GM18867 (cell line): ENCODE data around the gene ADGRB3.
"Not testable (repeated sequence)": the region's sequence is repeated elsewhere in the genome, so short reads cannot be mapped to it uniquely, and the experiment has no call there.

Experiments used
- ATAC-seq: cut with Tn5 transposase; IDR thresholded peaks from one replicate; pipeline ENCODE4 v1.9.1; 2021; ENCODE audit warnings: mild to moderate bottlenecking, moderate library complexity; ENCODE audit not compliant: unreplicated experiment

Gene ADGRB3

GRCh38 chr6:68911334-68911733, 276.3 kb downstream of the ADGRB3 start:
- no peak for ATAC-seq

GRCh38 chr6:68911811-68912210, 276.7 kb downstream of the ADGRB3 start:
- no peak for ATAC-seq

DNA sequence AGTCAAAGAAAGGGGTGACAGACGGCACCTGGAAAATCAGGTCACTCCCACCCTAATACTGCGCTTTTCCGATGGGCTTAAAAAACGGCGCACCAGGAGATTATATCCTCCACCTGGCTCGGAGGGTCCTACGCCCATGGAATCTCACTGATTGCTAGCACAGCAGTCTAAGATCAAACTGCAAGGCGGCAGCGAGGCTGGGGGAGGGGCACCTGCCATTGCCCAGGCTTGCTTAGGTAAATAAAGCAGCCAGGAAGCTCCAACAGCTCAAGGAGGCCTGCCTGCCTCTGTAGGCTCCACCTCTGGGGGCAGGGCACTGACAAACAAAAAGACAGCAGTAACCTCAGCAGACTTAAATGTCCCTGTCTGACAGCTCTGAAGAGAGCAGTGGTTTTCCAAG, 277.7 kb downstream of the ADGRB3 start:
- not testable (repeated sequence) for ATAC-seq

DNA sequence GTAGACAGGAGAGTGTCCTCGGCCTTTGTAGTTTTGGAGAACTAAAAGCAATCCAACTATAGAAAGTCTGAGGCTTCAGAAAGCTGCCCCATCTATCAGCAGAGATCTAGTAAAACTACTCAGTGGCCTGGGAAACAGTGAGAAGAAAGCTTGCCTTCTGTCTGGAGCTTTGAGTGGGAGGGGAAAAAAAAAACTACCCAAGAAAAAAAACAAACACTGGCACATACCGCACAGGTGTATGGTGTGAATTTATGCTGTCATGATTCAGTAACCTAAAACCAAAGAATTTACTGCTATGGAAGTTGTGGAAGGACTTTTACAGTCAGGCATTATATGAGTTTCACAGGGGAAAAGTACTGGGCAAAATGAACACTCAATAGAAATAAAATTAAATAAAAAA, 280.5 kb downstream of the ADGRB3 start:
- no peak for ATAC-seq

DNA sequence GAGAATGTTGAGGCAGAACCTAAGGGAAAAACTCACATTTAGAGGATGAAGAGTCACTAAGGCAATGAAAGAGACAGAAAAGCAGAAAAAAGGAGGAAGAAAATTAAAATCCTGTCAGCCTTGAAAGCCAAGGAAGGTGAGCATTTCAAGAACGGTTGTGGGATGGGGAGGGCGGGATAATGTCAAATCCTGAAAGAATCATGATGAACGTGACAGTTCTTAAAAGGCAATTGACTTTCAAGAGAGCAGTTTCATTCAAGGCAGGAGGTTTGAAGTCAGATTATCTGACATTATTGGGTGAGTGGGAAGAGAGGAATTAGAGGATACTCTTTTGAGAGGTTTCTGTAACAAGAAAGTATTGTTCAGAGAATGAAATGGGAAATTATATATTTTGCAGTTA, 284.5 kb downstream of the ADGRB3 start:
- no peak for ATAC-seq

DNA sequence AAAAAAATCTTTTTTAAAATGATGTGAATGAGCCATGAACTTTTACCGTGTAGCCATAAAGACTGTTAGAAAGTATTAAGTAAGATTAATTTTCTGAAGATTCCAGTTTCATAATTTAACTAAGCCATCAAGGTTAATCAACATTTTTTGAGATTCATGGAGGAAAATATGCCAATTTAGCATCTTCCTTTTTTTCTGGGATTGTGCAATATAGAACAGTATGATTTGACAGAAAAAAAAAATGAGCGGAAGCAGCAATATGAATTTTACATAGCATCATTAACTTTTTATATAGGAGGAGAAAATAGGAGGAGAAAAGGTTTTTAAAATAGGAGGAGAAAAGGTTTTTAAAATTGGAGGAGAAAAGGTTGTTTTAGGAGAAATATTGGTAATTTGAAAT, 306.3 kb downstream of the ADGRB3 start:
- ATAC-seq, result no peak

DNA sequence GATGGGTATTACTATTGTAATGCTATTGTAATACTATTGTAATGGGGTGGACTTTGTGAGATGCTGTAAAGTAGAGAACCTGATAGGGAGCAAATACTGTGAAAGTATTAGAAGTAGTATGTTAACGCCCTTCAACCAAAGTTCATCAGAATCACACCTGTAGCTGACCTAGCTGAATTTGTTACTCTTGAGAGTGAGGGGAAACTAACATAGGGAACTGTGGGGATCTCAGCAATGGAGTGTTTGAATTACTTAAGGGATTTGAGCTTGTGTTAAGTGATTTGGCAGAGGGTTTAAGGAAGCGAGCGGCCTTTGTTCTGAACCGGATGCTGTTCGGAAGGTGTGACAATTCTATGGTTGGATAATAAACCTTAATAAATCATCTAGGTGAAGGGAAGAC, 312.6 kb downstream of the ADGRB3 start:
- no peak for ATAC-seq

- ATAC-seq, result no peak
Measured at GRCh38 chr6:68951270-68951669, 316.2 kb downstream of the ADGRB3 start.

GRCh38 chr6:68958327-68958726, 323.2 kb downstream of the ADGRB3 start:
- peak; percentile 40 for ATAC-seq

GRCh38 chr6:68967549-68968300, 332.6 kb downstream of the ADGRB3 start:
- peak; percentile 91 for ATAC-seq

GRCh38 chr6:68968301-68968649, 333.2 kb downstream of the ADGRB3 start:
- ATAC-seq, result no peak

DNA sequence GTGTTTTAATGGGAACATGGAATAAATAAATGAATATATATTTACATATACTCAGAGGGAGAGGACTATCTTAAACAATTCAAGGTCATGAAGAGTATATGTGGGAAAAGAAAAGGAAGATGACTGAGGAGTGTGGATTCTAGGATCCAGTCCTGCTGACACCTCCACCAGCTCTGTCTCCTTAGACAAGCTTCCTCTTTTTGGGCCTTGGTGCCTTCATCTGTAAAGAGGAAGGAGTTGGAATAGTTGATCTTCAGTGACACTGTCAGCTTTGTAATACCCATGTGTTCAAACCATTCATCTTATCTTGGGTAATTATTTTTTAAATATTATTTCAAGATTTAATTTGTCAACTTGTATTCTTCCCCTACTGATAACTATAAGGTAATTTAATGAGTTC, 338.0 kb downstream of the ADGRB3 start:
- ATAC-seq, result no peak

GRCh38 chr6:68975064-68975463, 340.0 kb downstream of the ADGRB3 start:
- no peak for ATAC-seq

GRCh38 chr6:68975816-68976215, 340.7 kb downstream of the ADGRB3 start:
- no peak for ATAC-seq

- ATAC-seq, result peak; percentile 49
Measured at GRCh38 chr6:68976260-68976659, 341.2 kb downstream of the ADGRB3 start.

DNA sequence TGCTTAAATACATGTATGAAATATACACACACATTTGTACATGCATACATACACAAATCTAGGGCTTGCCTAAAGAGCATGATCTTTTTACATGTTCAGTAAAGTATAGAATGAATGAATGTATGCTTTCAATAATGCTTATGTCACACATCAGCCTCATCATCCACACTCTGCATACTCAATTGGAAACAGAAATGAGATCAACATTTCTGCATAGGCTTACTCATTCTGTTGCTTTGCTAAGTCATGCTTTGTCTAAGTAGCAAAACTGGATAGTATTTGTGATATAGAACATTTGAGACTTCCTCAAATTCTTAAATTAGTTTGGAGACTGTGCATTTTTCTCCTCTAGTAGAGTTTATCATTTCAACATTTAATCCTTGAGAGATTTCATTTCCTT, 343.3 kb downstream of the ADGRB3 start:
- ATAC-seq, result no peak

GRCh38 chr6:68981668-68982067, 346.6 kb downstream of the ADGRB3 start:
- not testable (repeated sequence) for ATAC-seq

GRCh38 chr6:68988698-68989097, 353.6 kb downstream of the ADGRB3 start:
- ATAC-seq, result no peak

- ATAC-seq, result no peak
Measured at GRCh38 chr6:68990317-68990716, 355.2 kb downstream of the ADGRB3 start.

GRCh38 chr6:68993911-68994310, 358.8 kb downstream of the ADGRB3 start:
- no peak for ATAC-seq

DNA sequence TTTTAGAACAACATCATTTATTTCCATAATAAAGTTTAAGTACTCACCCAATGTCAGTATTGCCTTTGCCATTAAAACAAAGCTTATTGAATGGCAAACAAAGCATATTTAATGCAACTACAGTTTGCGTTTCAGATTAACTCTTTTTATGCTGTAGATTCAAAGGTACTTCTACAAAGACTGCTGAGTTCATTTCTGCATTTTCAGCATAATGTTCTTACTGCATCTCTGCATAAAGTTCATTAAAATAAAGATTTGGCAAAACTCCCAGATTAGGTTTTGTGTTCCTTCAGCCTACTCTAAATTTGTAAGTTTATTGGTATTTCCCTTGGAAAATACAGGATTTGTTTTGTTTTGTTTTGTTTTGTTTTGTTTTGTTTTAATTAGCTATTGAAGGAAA, 359.4 kb downstream of the ADGRB3 start:
- ATAC-seq, result no peak

GRCh38 chr6:69005199-69005598, 370.1 kb downstream of the ADGRB3 start:
- ATAC-seq, result no peak

GRCh38 chr6:69007781-69008180, 372.7 kb downstream of the ADGRB3 start:
- no peak for ATAC-seq
